ENCODE results near the gene TAB3.
"Not testable (repeated sequence)": the region's sequence is repeated elsewhere in the genome, so short reads cannot be mapped to it uniquely, and the experiment has no call there.

The TAB3 gene

DNA sequence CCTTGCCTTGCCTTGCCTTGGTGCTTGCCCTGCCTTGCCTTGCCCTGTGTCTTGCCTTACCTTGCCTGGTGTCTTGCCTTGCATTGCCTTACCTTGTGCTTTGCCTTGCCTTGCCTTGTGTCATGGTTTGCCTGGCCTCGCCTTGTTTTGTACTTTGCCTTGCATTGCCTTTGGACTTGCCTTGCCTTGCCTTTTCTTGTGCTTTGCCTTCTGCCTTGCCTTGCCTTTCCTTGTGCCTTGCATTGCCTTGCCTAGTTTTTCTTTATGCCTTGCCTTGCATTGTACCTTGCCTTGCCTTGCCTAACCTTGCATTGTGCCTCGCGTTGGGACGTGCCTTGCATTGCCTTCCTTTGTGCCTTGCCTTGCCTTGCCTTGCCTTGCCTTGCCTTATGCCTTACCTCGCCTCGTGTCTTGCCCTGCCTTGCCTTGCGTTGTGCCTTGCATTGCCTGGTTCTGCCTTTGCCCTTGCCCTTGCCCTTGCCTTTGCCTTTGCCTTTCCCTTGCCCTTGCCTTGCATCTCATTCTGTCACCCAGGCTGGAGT lies 82.8 kb downstream of the TAB3 start:
- no peak for DNase-seq

DNA sequence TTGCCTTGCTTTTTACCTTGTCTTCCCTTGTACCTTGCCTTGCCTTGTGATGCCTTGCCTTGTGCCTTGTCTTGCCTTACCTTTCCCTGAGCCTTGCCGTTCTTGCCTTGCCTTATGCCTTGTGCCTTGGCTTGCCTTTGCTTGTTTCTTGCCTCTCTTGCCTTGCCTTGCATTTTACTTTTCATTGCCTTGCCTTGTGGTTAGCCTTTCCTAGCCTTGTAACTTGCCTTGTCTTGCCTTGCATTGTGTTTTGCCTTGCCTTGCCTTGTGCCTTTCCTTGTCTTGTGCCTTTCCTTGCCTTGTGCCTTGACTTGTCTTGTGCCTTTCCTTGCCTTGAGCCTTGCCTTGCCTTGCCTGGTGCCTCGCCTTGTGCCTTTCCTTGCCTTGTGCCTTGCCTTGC lies 84.6 kb downstream of the TAB3 start:
- no peak for DNase-seq

DNA sequence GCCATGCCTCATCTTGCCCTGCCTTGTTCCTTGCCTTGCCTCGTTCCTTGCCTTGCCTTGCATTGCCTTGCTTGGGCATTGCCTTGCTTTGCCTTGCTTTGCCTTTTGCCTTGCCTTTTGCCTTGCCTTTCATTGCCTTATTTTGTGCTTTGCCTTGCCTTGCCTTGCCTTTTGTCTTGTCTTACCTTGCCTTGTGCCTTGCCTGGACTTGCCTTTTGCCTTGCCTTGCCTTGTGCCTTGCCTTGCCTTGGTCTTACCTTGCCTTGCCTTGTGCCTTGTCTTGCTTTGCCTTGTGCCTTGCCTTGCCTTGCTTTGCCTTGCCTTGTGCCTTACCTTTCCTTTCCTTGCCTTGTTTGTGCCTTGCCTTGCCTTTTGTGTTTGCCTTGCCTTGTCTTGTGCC lies 88.2 kb downstream of the TAB3 start:
- no peak for DNase-seq

DNA sequence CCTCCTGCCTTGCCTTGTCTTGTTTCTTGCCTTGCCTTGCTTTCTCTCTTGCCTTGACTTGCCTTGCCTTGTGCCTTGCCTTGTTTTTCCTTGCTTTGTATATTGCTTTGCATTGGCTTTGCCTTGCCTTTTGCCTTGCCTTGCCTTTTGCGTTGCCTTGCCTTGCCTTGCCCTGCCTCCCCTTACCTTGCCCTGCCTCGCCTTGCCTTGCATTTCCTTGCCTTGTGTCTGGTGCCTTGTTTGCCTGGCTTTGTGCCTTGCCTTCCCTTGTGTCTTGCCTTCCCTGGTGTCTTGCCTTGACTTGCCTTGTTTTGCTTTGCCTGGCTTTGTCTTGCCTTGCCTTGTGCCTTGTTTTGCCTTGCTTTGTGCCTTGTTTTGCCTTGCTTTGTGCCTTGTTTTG lies 89.7 kb downstream of the TAB3 start:
- no peak for DNase-seq

DNA sequence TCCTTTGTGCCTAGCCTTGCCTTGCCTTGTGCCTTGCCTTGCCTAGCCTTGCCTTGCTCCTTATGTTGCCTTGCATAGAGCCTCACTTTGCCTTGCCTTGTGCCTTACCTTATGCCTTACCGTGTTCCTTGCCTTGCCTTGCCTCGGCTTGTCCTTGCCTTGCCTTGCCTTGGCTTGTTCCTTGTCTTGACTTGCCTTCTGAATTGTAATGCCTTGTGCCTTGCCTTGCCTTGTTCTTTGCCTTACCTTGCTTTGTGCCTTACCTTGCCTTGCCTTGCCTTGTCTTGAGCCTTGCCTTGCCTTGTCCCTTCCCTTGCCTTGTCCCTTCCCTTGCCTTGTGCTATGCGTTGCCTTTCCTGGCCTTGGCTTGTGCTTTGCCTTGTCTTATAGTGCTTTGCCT lies 90.2 kb downstream of the TAB3 start:
- no peak for DNase-seq

DNA sequence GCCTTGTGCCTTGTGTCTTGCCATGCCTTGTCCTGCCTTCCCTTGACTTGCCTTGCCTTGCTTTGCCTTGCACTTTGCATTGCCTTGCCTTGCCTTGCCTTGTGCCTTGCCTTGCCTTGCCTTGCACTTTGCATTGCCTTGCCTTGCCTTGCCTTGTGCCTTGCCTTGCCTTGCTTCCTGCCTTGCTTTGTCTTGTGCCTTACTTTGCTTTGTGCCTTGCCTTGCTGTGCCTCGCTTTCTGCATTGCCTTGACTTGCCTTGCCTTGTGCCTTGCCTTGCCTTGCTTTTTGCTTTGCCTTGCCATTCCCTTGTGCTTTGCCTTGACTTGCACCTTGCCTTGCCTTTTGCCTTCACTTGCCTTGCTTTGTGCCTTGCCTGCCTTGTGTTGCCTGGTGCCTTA lies 91.8 kb downstream of the TAB3 start:
- DNase-seq = not testable (repeated sequence)

DNA sequence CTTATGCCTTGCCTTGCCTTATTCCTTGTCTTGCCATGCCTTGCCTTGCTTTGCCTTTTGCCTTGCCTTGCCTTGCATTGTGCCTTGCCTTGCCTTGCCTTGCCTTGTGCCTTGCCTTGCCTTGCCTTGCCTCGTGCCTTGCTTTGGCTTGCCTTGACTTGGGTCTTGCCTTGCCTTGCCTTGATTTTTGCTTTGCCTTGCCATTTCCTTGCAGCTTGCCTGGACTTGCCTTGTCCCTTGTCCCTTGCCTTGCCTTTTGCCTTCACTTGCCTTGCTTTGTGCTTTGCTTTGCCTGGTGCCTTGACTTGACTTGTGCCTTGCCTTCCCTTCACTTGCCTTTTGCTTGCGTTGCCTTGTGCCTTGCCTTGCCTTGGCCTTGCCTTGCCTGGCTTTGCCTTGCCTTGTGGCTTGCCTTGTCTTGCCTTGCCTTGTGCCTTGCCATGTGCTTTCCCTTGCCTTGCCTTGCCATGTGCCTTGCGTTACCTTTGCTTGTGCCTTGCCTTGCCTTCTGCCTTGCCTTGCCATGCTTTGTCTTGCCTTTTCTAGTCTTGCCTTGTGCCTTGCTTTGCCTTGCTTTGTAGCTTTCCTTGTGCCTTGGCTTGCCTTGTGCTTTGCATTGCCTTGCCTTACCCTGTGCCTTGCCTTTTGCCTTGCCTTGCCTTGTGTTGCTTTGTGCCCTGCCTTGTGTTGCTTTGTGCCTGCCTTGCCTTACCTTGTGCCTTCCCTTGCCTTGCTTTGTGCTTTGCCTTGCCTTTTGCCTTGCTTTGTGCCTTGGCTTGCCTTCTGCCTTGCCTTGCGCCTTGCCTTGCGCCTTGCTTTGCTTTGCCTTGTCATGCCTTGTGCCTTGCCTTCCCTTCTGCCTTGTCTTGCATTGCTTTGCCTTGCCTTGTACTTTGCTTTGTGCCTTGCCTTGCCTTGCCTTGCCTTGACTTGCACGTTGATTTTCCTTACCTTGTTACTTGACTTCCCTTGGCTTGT lies 92.8 kb downstream of the TAB3 start:
- DNase-seq = no peak

DNA sequence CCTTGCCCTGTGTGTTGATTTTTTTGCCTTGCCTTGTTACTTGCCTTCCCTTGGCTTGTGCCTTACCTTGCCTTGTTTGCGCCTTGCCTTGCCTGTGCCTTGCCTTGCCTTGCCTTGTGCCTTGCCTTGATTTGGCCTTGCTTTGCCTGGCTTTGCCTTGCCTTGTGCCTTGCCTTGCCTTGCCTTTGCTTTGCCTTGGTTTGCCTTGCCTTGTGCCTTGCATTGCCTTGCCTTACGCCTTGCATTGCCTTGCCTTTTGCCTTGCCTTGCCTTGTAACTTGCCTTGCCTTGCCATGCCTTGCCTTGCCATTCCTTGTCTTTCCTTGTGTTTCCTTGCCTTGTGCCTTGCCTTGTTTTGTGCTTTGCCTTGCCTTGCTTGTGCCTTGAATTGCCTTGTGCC lies 94.6 kb downstream of the TAB3 start:
- DNase-seq = no peak

DNA sequence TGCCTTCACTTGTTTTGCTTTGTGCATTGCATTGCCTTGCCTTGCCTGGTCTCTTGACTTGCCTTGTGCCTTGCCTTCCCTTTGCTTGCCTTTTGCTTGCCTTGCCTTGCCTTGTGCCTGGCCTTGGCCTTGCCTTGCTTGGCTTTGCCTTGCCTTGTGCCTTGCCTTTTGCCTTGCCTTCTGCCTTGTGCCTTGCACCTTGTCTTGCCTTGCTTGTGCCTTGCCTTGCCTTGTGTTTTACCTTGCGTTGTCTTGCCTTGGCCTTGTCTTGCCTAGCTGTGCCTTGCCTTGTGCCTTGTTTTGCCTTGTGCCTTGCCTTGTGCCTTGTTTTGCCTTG lies 95.3 kb downstream of the TAB3 start:
- no peak for DNase-seq

DNA sequence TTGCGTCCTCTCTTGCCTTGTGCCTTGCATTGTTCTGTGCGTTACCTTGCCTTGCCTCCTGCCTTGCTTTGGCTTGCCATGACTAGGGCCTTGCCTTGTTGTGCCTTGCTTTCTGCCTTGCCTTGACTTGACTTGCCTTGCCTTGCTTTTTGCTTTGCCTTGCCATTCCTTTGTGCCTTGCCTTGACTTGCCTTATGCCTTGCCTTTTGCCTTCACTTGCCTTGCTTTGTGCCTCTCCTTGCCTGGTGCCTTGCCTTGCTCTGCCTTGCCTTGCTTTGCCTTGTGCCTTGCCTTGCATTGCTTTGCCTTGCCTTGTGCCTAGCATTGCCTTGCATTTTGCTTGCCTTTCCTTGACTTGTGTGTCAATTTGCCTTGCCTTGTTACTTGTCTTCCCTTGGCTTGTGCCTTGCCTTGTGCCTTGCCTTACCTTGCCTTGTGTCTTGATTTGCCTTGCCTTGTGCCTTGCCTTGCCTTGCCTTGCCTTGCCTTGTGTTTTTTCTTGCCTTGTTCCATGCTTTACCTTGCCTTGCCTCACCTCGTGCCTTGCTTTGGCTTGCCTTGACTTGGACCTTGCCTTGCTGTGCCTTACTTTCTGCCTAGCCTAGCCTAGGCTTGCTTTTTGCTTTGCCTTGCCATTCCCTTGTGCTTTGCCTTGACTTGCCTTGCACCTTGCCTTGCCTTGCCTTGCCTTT lies 95.8 kb downstream of the TAB3 start:
- DNase-seq = no peak

DNA sequence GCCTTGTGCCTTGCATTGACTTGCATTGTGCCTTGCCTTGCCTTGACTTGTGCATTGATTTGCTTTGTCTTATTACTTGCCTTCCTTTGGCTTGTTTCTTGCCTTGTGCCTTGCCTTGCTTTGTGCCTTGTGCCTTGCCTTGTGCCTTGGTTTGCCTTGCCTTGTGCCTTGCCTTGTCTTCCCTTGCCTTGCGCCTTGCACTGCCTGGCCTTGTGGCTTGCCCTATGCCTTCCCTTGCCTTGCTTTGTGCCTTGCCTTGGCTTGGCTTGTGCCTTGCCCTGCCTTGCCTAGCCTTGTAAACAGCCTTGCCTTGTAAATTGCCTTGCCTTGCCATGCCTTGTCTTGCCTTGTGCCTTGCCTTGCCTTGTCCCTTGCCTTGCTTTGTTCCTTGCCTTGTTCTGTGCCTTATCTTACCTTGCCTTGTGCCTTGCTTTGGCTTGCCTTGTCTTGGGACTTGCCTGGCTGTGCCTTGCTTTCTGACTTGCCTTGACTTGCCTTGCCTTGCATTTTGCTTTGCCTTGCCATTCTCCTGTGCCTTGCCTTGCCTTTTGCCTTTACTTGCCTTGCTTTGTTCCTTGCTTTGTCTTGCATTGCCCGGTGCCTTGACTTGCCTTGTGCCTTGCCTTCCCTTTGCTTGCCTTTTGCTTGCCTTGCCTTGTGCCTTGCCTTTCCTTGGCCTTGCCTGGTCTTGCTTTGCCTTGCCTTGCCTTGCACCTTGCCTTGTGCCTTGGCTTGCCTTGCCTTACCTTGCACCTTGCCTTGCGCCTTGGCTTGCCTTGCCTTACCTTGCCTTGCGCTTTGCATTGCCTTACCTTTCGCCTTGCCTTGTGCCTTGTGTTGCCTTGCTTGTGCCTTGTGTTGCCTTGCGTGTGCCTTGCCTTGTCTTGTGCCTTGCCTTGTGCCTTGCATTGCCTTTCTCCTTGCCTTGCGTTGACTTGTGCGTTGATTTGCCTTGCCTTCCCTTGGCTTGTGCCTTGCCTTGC lies 97.5 kb downstream of the TAB3 start:
- no peak for DNase-seq

DNA sequence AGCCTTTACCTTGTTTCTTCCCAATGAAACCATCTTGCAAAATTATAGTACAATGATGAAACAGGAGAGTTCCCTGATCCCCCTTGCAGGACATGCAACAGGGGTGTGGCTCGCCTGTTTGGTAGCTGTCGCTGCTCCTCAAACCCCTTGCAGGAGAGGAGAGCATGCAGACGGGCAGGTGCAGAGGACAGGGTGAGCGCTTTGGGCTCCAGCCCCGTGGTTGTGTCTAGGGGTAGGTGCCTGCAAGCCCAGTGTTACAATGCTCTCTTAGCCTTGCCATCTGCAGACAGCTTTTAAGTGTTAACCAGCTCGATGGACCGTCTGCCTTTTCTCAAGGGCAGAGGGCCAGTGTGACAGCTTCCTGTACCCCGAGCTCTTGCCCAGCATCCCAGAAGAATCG lies 102.0 kb downstream of the TAB3 start:
- no peak for DNase-seq

DNA sequence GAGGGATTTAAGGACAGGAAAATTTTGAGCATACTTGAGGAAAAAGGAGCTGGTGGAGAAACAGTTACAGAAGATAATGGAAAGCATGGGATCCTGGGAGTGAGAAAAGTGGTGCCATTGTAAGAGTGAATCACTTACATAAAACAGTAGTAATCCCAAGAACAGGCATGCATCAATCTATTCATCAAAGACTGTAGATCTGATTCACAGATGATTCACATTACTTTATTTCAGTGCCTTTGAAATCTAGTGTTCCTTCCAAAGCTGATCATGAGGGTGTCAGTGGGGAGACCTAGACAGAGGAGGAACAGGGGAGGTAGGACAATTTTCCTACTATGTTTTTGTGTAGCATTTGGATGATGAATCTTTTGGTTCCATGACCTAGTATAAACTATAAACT lies 102.7 kb downstream of the TAB3 start:
- no peak for DNase-seq

DNA sequence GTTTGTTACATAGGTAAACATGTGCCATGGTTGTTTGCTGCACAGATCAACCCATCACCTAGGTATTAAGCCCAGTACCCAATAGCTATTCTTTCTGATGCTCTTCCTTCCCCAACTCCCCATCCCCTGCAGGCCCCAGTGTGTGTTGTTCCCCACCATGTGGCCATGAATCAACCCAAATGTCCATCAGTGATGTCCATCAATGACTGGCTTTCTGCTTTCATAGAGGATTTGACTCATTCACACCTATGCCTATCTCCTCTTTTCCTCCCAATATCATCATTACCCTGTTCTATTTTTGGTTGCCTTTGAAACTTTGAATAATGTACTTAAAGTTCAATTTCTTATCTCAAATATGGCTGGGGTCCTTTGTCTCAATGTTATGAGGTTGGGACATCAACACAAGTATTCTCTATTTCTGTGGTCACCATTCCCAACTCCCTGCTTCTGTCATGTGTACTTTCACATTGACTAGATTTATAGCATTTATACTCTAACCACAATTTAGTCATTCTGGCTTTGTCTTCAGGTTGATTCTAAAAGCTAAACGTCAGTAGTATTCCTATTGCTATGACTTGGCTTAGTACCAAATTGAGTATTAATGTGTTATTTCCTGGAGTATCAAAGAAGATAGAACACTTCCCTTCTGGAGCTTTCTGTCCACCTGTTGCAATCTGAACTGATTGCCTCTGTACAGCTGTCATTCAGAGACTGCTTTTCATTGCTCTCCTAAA lies 107.2 kb downstream of the TAB3 start:
- DNase-seq = no peak

DNA sequence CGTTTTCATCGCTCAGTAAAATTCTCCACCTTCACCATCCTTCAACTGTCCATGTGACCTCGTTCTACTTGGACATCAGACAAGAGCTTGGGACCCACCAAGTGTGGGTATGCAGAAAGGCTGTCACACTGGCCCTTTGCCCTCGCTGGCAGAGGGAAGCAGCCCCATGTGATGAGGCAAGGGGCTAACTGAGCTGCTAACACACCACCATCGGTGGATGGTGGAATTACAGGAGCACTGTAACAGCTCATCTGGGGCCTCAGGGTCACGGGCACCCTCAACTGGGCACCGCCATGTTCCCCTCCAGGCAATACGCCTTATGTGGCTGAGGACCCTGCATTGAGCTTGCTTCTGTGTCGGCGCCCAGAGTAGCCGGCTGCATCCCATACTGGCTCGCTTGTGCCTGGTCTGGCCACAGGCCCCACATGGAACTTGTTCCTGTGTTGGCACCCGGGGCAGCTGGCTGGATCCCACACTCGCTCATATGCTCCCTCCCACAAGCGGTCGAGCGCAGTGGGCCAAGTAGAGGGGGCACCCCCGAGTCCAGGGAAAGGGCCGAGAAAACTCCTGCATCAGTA lies 109.5 kb downstream of the TAB3 start:
- no peak for DNase-seq

DNA sequence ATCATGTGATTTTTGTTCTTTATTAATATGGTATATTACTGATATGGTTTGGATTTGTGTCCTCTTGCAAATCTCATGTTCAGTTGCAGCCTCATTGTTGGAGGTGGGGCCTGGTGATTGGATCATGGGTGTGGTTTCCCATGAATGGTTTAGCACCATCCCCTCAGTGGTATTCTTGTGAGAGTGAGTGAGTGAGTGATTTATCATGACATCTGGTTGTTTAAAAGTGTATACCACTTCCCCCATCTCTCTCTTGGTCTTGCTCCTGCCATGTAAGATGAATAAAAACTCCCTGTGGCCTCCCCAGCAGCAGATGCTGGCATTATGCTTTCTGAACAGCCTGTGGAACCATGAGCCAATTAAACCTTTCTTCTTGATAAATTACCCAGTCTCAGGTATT lies 111.5 kb downstream of the TAB3 start:
- DNase-seq = no peak
